NB4 (cell line): ENCODE data around the gene PLEK2.
"Not testable (repeated sequence)": the region's sequence is repeated elsewhere in the genome, so short reads cannot be mapped to it uniquely, and the experiment has no call there.

Experiments
- DNase-seq: peaks from one replicate; pipeline ENCODE4 v3.0.0; 2010; ENCODE audit warnings: low read depth
- H3K4me3 ChIP-seq: one replicate; pipeline ENCODE4 v1.5.1; 2011; ENCODE audit warnings: mild to moderate bottlenecking, low read depth, low read length, moderate library complexity
- CTCF ChIP-seq: IDR thresholded peaks from one replicate; pipeline ENCODE4 v1.5.1; 2012; ENCODE audit warnings: low read depth, low read length
- POLR2A ChIP-seq: IDR thresholded peaks from 2 replicates; pipeline ENCODE4 v1.6.1; 2011; ENCODE audit warnings: mild to moderate bottlenecking; ENCODE audit not compliant: insufficient read length; ENCODE audit errors: extremely low read depth
- TF ChIP-seq, protein P1 (sequence below): IDR thresholded peaks from 2 replicates; pipeline ENCODE4 v1.6.1; 2011; ENCODE audit warnings: low read depth, low read length

PLEK2 gene

DNA sequence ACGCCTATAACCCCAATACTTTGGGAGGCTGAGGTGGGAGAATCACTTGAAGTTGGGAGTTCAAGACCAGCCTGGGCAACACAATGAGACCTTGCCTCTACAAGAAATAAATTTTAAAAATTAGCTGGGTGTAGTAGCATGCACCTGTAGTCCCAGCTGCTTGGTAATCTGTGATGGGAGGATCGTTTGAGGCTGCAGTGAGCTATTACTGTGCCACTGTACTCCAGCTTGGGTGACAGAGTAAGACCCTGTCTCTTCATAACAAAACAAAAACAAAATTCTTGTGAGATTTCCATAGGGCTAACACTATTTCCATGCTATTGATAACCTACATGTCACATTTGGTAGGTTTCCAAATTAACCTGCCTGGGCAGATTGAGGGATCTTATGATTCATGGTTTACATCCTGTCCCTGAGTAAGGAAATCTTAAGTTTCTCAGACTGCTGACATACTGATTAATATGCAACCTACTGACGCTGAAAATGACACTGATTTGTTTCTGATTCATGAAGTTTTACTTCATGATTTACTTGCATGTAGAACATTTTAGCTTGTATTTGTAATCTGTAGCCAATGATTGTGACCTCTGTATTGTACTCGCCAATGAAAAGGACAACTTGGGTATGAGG, 68.2 kb downstream of the PLEK2 start:
- no peak overlapping the region for H3K4me3 ChIP-seq
- DNase-seq: no peak
- TF ChIP-seq POLR2A (no peak), CTCF (no peak)
- TF ChIP-seq, protein P1, sequence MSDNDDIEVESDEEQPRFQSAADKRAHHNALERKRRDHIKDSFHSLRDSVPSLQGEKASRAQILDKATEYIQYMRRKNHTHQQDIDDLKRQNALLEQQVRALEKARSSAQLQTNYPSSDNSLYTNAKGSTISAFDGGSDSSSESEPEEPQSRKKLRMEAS: no peak

- not testable (repeated sequence) for H3K4me3 ChIP-seq, DNase-seq
Measured at GRCh38 chr14:67341231-67341630, 70.7 kb downstream of the PLEK2 start.
